Body of pancreas (tissue), 4 donors: ENCODE data around the gene ZSCAN5B. TPM values are rescaled to one million over a fixed set of nuclear protein-coding genes. Genes with fewer than 3 reads are reported as not detected.

Experiments used
- ATAC-seq: fragments of 150-250 bp; one replicate; pipeline ENCODE4 v1.9.1; 2016
- DNase-seq, 4 donors: peaks; one replicate each; pipeline ENCODE4 v3.0.0-alpha.2; 2019
- H3K27ac ChIP-seq, 4 donors: fragments of 200-600 bp; sonication (generic); 1 replicate in 3 of 4; 2 replicates in 1 of 4; pipeline versions ENCODE4 v1.5.1 to v1.6.1; 2016 to 2019; ENCODE audit warnings: mild to moderate bottlenecking in 1 of 4, mixed read lengths in 1 of 4, moderate library complexity in 1 of 4
- H3K27me3 ChIP-seq, 2 donors: fragments of 200-600 bp; sonication (generic); one replicate each; pipeline ENCODE4 v1.6.0; 2016; ENCODE audit warnings: mild to moderate bottlenecking in 1 of 2
- H3K36me3 ChIP-seq, 2 donors: fragments of 200-600 bp; sonication (generic); replicated peaks in 1 of 2; 2 replicates each; pipeline ENCODE4 v1.5.1; 2016; ENCODE audit warnings: low read depth in 2 of 2; ENCODE audit not compliant: insufficient read depth in 1 of 2
- H3K4me1 ChIP-seq: fragments of 200-600 bp; sonication (generic); one replicate; pipeline ENCODE4 v1.6.0; 2016
- H3K4me3 ChIP-seq, 2 donors: fragments of 200-600 bp; sonication (generic); 1 replicate in 1 of 2; 2 replicates in 1 of 2; pipeline ENCODE4 v1.5.1; 2016 to 2019
- H3K9me3 ChIP-seq, 3 donors: fragments of 200-600 bp; sonication (generic); 1 replicate in 2 of 3; 2 replicates in 1 of 3; pipeline ENCODE4 v1.5.1; 2016
- CTCF ChIP-seq, 7 experiments: fragments of 450-650 bp in 4 of 7; fragments of 200-600 bp in 3 of 7; sonication (generic) in 3 of 7; IDR thresholded peaks; one replicate each; pipeline ENCODE4 v1.5.1; 2016 to 2019; ENCODE audit warnings: antibody characterized with exemption in 7 of 7
- POLR2A ChIP-seq, 3 donors: fragments of 450-650 bp; IDR thresholded peaks; one replicate each; pipeline ENCODE4 v1.6.1; 2016; ENCODE audit warnings: antibody characterized with exemption in 3 of 3, mild to moderate bottlenecking in 2 of 3
- WGBS, 2 donors: methylation state at CpG; one replicate each; pipeline ENCODE4 v1.1.5; 2017; 5-methylcytosine and 5-hydroxymethylcytosine counted together
- intact Hi-C: fragments of 100-400 bp; cut with DNase I; formaldehyde crosslinking; loops from one replicate; pipeline ENCODE4 v1.15.1; 2023
- total RNA-seq, 2 donors: library from RNA; depleted of rRNA; stranded (reverse); fragments of >200 nt; gene quantifications; one replicate each; pipeline ENCODE4 v1.1.0, GENCODE V29; 2016

The ZSCAN5B gene
- total RNA-seq, 2 donors from 2014 or later: not detected

DNA sequence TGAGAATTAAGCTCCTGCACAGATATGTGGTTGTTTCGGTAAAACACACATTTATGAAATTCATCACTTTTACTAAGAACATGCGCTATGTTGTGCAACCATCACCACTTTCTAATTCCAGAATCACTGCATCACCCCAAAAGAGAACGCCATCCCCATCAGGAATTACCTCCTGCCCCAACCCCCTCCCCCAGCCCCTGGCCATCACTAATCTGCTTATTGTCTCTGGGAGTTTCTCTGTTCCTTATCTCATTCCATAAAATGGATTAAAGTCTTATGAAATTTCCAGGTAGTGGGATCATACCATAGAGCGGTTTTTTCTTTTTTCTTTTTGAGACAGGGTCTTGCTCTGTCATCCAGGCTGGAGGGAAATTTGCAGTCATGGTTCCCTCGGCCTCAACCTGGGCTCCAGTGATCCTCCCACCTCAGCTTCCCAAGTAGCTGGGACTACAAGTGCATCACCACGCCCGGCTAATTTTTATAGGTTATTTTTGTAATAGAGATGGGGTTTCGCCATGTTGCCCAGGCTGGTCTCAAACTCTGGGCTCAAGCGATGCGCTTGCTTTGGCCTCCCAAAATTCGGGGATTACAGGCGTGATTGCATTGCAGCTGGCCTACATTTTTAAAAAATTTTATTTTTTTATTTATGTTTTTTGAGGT is 3.5 kb downstream of the ZSCAN5B start:
- H3K9me3 ChIP-seq: no peaks in the 10 kb centered on the region
- ATAC-seq (no peak), DNase-seq (no peak)
- no peaks in the 10 kb centered on the region for H3K36me3 ChIP-seq
- 68 to 78% methylated on average over 12 of the region's 12 CpGs for WGBS, 2 donors
- no peaks in the 10 kb centered on the region for H3K27me3 ChIP-seq
- intact Hi-C loops: no loop called here
- TF ChIP-seq POLR2A (IDR thresholded peaks at IDR 0.05) (no peak), CTCF (IDR thresholded peaks at IDR 0.05) (no peak)
- no peak overlapping the region for H3K4me3 ChIP-seq
- no peaks in the 10 kb centered on the region for H3K4me1 ChIP-seq
- H3K27ac ChIP-seq: no peak overlapping the region

DNA sequence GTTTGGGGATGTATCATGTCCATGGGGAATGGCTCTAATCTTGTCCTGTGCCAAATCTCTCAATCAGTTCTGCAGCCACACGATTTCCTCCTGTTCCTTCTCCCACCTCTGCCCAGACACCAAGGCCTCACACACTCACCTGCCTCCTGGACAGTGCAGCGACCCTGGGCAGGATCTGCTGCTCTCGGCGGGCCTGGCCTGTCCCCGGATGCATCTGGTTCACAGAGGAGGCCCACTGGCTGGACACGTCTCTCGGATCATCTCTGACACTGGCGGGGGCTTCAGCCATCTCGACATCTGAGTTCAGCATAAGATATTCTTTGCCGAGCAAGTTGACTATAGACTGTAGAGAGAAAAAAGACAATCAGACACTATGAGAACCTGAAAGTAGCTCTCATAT is 5.9 kb downstream of the ZSCAN5B start:
- no peak for ATAC-seq
- 59 to 72% methylated on average over 10 of the region's 10 CpGs for WGBS, 2 donors
- intact Hi-C loops: no loop called here

DNA sequence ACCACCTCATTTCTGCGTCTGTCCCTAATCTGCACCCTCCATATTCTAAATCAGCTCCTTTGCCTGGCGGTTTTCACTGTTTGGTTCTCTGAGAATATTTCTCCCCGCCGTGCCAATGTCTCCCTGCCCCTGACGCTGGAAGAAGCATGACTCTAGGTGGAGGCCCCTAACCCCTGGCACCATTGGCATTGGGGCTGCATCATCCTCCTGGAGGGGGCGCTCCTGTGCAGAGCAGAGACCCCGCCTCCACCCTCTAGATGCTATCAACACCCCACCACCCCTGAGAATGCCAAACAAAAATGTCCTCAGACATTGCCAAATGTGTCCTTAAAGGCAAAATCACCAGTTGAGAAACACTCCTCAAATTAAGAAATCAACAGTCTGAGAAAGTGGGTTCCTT is 6.5 kb downstream of the ZSCAN5B start:
- H3K4me3 ChIP-seq: no peak overlapping the region
- H3K27me3 ChIP-seq: no peaks in the 10 kb centered on the region
- intact Hi-C loops: no loop called here
- DNase-seq (no peak), ATAC-seq (no peak)
- H3K36me3 ChIP-seq: no peaks in the 10 kb centered on the region
- 70% methylated on average over 7 of the region's 7 CpGs for WGBS, 2 donors
- no peak overlapping the region for H3K27ac ChIP-seq
- no peaks in the 10 kb centered on the region for H3K9me3 ChIP-seq
- H3K4me1 ChIP-seq: no peaks in the 10 kb centered on the region
- TF ChIP-seq CTCF (IDR thresholded peaks at IDR 0.05) (no peak), POLR2A (IDR thresholded peaks at IDR 0.05) (no peak)

More for the DNA sequence above, 5.9 kb downstream of the ZSCAN5B start:
- H3K9me3 ChIP-seq: no peaks in the 10 kb centered on the region
- DNase-seq: no peak
- no peak overlapping the region for H3K4me3 ChIP-seq
- H3K4me1 ChIP-seq: no peaks in the 10 kb centered on the region
- H3K27me3 ChIP-seq: no peaks in the 10 kb centered on the region
- H3K36me3 ChIP-seq: no peaks in the 10 kb centered on the region
- no peak overlapping the region for H3K27ac ChIP-seq
- TF ChIP-seq CTCF (IDR thresholded peaks at IDR 0.05) (no peak), POLR2A (IDR thresholded peaks at IDR 0.05) (no peak)

- H3K27me3 ChIP-seq: no peaks in the 10 kb centered on the region
- no peak for DNase-seq
- no peak for ATAC-seq
- no peak overlapping the region for H3K27ac ChIP-seq
- TF ChIP-seq POLR2A (IDR thresholded peaks at IDR 0.05): no peak
- no peak for TF ChIP-seq CTCF (IDR thresholded peaks at IDR 0.05)
- intact Hi-C loops: no loop called here
- no peak overlapping the region for H3K4me3 ChIP-seq
- WGBS, 2 donors: 77 to 84% methylated on average over 16 to 17 of the region's 17 CpGs
- H3K4me1 ChIP-seq: no peaks in the 10 kb centered on the region
- H3K9me3 ChIP-seq: no peaks in the 10 kb centered on the region
- H3K36me3 ChIP-seq: no peaks in the 10 kb centered on the region
Observed at GRCh38 chr19:56189785-56190184, 7.8 kb downstream of the ZSCAN5B start.

DNA sequence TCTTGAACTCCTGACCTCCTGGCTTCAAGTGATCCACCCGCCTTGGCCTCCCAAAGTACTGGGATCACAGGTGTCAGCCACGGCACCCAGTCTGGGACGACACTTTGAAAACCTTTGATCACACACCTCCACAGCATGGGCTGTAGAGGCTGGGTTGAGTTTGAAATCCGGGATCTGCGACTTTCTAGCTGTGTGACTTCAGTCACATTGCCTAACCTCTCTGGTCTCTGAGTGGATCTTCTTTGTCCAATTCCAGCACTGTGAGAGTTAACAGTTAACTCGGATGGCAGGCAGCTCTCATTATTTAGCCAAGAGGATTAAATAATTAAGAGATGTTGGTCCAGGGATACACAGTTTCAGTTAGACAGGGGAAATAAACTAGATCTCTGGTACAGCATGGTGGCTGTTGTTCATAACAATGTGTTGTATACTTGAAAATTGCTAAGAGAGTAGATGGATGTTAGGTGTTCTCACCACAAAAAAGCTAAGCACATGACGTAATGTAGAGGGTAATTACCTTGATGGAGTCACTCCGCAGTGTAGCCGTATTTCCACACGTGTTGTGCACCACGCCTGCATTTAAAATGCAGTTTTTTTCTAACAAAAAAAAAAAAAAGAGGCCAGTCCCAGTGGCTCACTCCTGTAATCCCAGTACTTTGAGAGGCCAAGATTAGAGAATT is 19.9 kb downstream of the ZSCAN5B start:
- no peak for ATAC-seq
- Histone ChIP-seq H3K27ac (no peak overlapping the region), H3K4me3 (no peak overlapping the region), H3K4me1 (no peaks in the 10 kb centered on the region), H3K27me3 (no peaks in the 10 kb centered on the region), H3K9me3 (no peaks in the 10 kb centered on the region), H3K36me3 (no peaks in the 10 kb centered on the region)
- 41 to 56% methylated on average over 11 of the region's 11 CpGs for WGBS, 2 donors
- no peak for DNase-seq
- TF ChIP-seq POLR2A (IDR thresholded peaks at IDR 0.05): no peak
- TF ChIP-seq CTCF (IDR thresholded peaks at IDR 0.05): no peak
- intact Hi-C loops: no loop called here
